ENCODE measurements around the gene MAP3K20. TPM values are rescaled to one million over a fixed set of nuclear protein-coding genes. Genes with fewer than 3 reads are reported as not detected.

MAP3K20 gene
- total and polyA plus RNA-seq, 2 donors (not counting 3 experiments of a cell fraction or from before 2014, with no cell fraction given) = 7.8 to 31.5 TPM

DNA sequence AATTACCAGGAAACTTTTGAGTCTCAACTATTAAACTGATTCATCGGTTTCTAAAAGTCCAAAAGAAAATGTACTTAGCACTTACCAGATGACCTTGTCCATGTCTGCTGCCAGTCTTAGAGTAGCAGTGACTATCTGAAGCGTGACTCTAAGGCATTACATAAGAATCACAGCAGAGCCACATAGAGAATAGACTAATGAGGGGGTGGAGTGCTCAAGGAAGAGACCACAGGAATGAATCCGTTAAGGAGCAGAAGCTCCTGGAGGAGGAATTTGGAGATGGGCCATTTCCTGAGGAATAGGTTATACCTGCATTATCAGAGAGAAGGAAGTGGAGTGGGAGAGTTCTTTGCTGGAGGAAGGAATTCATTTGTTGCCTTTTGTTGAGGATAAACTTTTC lies 116.0 kb downstream of the MAP3K20 start:
- Histone ChIP-seq H2AFZ (ENCODE audit: low read depth, low read length) (no peak overlapping the region), H3K9ac (replicated peaks; ENCODE audit: extremely low read depth, insufficient read depth, low read length) (no peak overlapping the region), H3K9me1 (replicated peaks; ENCODE audit: control insufficient read depth, extremely low read depth, insufficient read depth, low read length) (no peaks in the 10 kb centered on the region), H3K27ac (ENCODE audit: insufficient read depth, low read depth, low read length) (no peak overlapping the region), H3K27me3 (ENCODE audit: control insufficient read depth in 2 of 2, insufficient read depth in 2 of 2, low read length in 2 of 2) (no peaks in the 10 kb centered on the region), H3K79me2 (ENCODE audit: control insufficient read depth, insufficient read depth, low read length) (no peaks in the 10 kb centered on the region), H3K36me3 (ENCODE audit: control insufficient read depth in 2 of 2, extremely low read depth in 1 of 2, insufficient read depth in 2 of 2, low read length in 2 of 2) (no peaks in the 10 kb centered on the region), H4K20me1 (replicated peaks; ENCODE audit: control insufficient read depth, extremely low read depth, insufficient read depth, low read length) (no peaks in the 10 kb centered on the region), H3K4me2 (ENCODE audit: insufficient read depth, low read length) (no peak overlapping the region), H3K9me3 (replicated peaks; ENCODE audit: control insufficient read depth, insufficient read depth, low read length) (no peaks in the 10 kb centered on the region), H3K4me3 (replicated peaks in 1 of 3; ENCODE audit: insufficient read depth in 1 of 3, low read depth in 1 of 3, low read length in 3 of 3) (no peak overlapping the region), H3K4me1 (ENCODE audit: control insufficient read depth, extremely low read depth, insufficient read depth, low read length) (no peaks in the 10 kb centered on the region)
- FAIRE-seq (no peak), DNase-seq (ENCODE audit: low read depth, low spot score) (no peak)
- ChIA-PET POLR2A (no interaction called here), CTCF (interaction anchor here (0.9 to 2.2 kb wide), 4 partner anchors 12 to 164 kb away, joined by 3 to 7 read pairs (median 4); no protein-coding TSS in a partner anchor)
- intact Hi-C loops (cut with micrococcal nuclease) (no loop called here), dilution Hi-C loops (cut with MboI; ENCODE audit: extremely low pct_ligation_motif_present, low sequenced_read_pairs) (no loop called here)
- TF ChIP-seq, protein P1, sequence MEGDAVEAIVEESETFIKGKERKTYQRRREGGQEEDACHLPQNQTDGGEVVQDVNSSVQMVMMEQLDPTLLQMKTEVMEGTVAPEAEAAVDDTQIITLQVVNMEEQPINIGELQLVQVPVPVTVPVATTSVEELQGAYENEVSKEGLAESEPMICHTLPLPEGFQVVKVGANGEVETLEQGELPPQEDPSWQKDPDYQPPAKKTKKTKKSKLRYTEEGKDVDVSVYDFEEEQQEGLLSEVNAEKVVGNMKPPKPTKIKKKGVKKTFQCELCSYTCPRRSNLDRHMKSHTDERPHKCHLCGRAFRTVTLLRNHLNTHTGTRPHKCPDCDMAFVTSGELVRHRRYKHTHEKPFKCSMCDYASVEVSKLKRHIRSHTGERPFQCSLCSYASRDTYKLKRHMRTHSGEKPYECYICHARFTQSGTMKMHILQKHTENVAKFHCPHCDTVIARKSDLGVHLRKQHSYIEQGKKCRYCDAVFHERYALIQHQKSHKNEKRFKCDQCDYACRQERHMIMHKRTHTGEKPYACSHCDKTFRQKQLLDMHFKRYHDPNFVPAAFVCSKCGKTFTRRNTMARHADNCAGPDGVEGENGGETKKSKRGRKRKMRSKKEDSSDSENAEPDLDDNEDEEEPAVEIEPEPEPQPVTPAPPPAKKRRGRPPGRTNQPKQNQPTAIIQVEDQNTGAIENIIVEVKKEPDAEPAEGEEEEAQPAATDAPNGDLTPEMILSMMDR (IDR thresholded peaks at IDR 0.05; ENCODE audit: extremely low read depth in 1 of 2, insufficient read depth in 1 of 2, low read depth in 1 of 2, low read length in 2 of 2) = no peak
- TF ChIP-seq JUN (IDR thresholded peaks at IDR 0.05; ENCODE audit: borderline replicate concordance, insufficient read depth, insufficient read length, low read depth) = no peak
- no peak for TF ChIP-seq GATA2 (IDR thresholded peaks at IDR 0.05; ENCODE audit: insufficient read depth, insufficient read length, low read depth, low read length)
- TF ChIP-seq, protein P2, sequence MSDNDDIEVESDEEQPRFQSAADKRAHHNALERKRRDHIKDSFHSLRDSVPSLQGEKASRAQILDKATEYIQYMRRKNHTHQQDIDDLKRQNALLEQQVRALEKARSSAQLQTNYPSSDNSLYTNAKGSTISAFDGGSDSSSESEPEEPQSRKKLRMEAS (IDR thresholded peaks at IDR 0.05; ENCODE audit: insufficient read depth, insufficient read length) = no peak
- TF ChIP-seq POLR2A (IDR thresholded peaks at IDR 0.05; ENCODE audit: low read depth, low read length) = no peak
- TF ChIP-seq FOS (IDR thresholded peaks at IDR 0.05; ENCODE audit: borderline replicate concordance, insufficient read depth, low read length) = no peak
- no peak for TF ChIP-seq EZH2 (IDR thresholded peaks at IDR 0.05; ENCODE audit: borderline replicate concordance, low read depth, low read length, severe bottlenecking)
- TF ChIP-seq POLR2AphosphoS5 (IDR thresholded peaks at IDR 0.05; ENCODE audit: insufficient read depth, low read depth, low read length) = no peak
- no peak for TF ChIP-seq MYC (IDR thresholded peaks at IDR 0.05; ENCODE audit: low read depth, low read length)
- BruUV-seq (replicated peaks) = no TSS peak
